ENCODE measurements around the gene EFTUD2.
"Not testable (repeated sequence)": the region's sequence is repeated elsewhere in the genome, so short reads cannot be mapped to it uniquely, and the experiment has no call there.

Gene EFTUD2

DNA sequence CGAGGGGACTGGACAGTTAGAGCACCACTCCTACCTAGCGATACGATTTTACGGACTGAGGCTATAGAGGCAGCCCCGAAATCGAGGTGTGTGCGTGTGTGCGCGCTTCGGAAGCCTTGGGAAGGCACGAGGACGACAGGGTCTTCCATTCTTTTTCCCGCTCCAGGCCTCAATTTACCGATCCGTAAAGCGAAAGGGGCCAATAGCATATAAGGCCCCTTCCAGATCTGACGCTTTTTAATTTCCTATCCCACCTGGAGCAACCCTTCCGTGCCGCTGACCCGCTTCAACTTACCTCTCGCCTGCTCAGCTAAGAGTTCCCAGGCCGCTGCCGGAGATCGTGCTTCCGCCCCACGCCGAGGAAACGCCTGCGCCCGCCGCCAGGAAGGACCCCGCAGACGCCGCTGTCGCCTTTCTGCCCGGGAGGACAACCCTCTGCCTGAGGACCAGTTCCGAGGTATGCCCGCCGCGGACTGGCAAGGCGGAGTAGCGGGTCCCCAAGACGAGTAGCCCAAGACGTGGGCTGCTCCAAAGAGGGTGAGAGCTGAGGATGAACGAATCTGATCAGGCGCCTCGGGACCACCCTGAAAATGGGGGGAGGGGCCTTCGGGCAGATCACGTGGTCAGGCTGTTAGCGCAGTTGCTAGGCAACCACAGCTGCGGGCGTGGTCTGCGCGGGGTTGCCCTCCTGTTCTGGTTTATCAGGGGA is at the start of gene EFTUD2:
TSS of gene EFTUD2 (minus strand) at position 372 of the 709 bp plus-strand sequence. CDS start 4,924 bp downstream, outside the sequence.
- in situ Hi-C loops (cut with MboI; ENCODE audit: low sequenced_read_pairs) = no loop called here

DNA sequence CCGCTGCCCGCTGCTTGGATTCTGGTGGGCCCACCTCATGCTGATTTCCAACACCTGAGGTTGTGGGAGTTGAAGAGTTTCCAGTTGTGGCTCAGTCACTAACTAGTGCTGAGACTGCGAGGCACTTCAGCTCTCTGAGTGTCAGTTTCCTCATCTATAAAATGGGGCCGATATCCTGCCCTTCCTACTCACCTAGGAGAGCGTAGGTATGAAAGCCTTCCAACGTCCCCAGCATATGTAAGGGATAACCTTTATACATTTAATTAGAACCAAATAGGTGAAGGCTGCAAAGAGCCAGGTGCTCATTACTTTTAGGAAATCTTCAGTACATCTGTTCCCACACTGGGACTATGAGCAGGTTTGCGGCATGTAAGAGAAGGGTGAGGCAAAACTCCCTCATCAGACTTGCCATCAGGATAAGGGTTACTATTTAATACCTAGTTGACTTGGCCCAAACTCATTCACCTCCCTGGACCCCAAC is 49.1 kb upstream of the EFTUD2 start:
- in situ Hi-C loops (cut with MboI; ENCODE audit: low sequenced_read_pairs) = no loop called here

DNA sequence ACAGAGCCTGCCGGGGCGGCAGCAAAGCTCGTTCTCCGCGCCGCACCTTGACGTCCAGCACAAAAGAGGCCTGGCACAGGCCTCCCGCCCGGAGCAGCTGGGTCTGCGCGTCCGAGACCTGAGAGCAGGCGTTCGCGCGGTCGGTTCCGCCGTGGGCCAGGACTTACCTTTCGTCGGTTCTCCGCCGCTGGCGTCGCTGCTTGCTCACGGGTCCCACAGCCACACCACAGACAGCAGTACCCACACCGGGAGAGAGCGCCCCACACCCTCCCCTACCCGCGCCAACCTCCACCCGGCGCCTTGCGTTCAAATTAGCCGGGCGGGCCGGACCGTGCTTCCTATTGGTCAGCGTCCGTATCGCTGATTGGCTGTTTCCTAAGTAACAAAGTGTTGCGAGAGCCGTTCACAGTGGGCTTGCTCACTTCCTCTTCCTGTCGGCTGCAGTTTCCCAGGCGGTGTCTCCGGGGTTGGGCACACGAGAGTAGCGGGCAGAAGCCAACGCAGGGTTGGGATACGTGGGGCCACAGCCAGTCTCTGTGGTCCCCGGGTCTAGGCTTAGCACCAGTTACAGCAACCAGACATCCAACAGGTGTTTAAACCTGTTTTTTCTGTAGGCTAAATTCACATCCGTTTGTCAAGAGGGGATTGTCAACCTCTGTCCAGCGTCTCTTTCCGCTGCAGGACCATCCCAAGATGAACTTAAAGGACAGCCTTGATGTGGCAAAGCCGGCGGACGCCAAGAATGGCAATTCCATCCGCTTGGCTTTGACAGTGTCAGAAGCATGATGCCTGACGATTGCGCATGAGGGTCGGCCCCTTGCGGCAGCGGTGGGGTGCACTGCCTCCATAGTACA is 48.4 kb upstream of the EFTUD2 start, which contains the start of gene KIF18B:
TSS of gene KIF18B (minus strand) at position 313 of the 854 bp plus-strand sequence. CDS start 11,429 bp downstream, outside the sequence.
- in situ Hi-C loops (cut with MboI; ENCODE audit: low sequenced_read_pairs) = no loop called here

DNA sequence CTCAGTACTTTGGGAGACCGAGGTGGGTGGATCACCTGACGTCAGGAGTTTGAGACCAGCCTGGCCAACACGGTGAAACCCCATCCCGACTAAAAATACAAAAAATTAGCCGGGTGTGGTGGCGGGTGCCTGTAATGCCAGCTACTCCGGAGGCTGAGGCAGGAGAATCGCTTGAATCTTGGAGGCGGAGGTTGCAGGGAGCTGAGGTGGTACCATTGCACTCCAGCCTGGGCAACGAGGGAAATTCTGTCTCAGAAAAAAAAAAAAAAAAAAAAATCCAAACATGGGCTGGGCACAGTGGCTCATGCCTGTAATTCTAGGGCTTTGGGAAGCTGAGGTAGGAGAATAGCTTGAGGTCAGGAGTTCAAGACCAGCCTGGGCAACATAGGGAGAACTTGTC is 46.4 kb upstream of the EFTUD2 start:
- in situ Hi-C loops (cut with MboI; ENCODE audit: low sequenced_read_pairs) = not testable (repeated sequence)

DNA sequence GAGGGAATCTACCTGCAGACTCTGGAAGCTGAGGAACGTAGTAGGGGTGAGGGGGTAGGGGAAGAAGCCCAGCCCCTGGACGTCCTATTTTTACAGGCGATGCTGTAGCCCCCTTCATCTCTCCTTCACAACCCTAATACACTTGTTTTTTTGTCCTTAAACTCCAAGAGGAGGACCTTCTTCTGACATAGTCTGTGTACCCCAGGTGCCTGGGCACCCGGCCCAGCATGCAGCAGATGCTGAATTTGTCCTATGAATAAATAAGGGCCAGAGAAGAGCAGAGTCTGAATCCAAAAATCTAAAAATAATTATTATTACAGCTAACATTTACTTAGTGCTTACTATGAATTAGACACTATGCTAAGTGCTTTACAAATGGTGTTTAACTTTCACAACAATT is 43.2 kb upstream of the EFTUD2 start:
- in situ Hi-C loops (cut with MboI; ENCODE audit: low sequenced_read_pairs) = no loop called here

DNA sequence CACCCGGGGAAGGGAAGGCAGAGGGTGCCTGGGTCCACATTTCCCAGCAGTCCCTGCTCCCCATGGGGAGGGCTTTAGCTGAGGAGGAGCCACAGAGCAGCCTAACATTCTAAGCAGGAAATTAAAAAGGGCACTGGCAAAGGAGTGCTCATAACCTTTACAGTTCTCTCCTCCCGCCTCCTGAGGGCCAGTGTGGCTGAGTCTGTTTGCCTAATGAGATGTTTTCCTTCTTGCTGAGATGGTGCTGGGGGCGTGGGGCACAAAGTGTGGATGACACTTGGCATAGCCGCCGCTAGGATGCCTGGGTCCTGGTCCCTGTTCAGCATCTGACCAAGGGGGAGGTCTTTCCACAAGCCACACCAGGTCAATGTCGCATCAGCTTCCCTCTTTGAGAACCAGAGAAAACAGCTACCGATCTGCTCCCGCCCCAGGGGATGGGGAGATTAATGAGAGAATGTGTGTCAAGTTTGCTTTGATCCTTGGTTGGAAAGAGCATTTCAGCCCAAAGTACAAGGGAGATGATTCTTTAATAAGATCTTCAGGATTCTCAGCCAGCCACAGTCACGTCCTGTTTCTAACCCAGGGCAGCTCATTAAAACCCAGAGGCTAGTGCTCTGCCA is 42.6 kb upstream of the EFTUD2 start:
- in situ Hi-C loops (cut with MboI; ENCODE audit: low sequenced_read_pairs) = no loop called here

DNA sequence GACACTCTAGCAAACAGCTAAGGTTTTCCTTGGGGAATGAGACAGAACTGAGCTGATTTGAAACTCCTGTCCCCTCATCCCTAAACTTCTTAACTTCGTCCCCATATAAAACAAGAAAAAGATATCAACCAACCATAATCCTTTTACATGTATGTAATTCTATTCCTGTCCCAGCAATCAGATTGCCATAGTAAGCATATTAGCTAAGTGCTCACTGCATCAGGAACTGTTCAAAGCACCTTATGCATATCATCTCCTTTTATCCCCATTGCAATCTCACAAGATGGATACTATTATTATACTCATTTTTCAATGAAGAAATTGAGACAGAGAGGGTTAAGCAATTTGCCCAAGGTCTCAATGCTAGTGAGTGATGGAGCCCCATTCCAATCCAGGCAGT is 41.5 kb upstream of the EFTUD2 start:
- in situ Hi-C loops (cut with MboI; ENCODE audit: low sequenced_read_pairs) = no loop called here

DNA sequence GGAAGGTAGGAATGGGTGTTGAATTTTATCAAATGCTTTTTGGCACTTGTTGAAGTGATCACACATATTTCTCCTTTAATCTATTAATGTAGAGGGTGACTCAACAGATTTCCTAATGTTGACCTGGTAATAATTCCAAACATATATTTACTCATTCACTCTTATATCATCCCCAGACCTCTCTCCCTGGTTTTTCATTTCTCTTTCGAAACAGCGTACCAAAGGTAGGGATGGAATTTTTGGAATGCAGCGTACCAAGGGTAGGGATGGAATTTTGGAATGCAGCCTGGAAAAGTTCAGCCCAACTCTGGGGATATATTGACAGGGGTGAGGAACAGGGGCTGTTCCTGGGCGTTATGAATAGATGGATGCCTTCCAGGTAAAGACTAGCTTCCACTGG is 41.1 kb upstream of the EFTUD2 start:
- in situ Hi-C loops (cut with MboI; ENCODE audit: low sequenced_read_pairs) = no loop called here

DNA sequence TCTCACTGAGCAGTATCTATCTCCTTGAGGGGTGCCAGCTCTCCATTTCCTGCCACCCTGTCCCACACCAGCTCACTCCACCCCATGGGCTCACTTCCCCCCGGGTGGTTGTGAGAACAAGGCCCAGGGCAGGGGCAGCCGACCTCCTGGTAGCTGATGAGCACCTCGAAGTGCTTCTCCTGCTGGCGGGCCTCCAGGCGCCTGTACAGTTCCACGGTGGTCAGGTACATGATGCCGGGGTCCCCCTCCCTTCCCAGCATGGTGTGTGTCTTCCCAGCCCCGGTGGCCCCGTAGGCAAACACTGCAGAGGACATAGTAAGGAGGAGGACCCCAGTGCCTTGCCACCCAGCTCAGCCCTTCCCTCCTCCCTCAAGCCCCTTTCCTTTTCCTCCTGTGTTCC is 35.9 kb upstream of the EFTUD2 start:
- in situ Hi-C loops (cut with MboI; ENCODE audit: low sequenced_read_pairs) = no loop called here

DNA sequence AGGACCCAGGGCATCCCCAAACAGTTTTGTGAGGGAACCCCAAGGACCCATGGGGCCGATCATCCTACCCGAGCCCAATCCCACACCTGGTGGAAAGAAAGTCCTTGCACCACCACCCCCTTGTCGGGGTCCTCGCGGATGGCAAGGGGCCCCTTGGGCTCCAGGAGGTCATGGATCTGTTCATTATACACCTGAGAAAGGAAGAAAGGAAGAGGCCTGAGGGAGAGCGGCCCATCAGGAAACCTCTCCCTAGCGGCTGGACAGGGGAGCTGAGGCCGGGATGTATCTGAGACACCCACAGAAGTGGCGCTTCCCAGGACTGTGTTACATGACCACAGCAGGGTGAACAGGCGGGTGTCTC is 35.5 kb upstream of the EFTUD2 start:
- in situ Hi-C loops (cut with MboI; ENCODE audit: low sequenced_read_pairs) = no loop called here

DNA sequence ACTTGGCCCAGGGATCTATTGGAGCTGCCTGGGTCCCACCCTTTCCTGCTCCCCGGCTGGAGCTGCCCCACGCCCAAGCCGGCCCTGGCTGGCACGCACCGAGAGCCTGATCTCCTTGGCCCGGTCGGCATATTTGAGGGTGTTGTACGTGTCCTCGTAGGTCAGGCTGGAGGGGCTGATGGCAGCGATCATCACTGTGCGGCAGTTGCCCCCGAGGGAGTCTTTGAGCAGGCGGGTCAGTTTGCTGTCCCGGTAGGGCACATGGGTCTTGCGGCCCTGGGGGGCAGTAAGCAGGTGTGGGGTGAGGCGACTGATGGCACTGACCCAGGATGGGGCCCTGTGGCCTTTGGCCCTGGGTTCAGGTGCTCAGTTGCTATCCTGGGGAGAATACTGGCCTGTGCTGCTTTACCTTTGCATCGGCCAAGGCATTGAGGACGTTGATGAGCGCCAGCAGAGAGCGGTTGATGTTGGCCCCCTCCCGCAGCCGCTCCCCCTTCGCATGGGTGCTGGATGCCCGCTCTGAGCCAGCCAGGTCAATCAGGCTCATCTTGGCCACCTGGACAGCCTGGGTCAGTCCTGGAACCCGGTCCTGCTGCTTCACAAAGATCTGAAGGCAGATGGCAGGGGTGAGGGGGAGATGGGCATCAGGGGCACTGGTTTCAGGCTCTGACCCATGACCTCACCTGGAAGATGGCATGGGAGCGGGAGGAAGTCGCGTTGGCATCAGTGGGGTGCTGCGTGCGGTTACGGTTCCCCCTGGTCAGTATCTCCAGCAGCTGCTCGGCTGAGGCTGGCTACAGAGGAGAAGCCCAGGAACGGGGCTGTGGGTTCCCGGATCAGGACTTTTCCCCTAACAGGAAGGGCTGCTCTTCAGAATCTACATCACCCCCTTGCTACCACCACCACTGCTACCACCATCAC is 34.8 kb upstream of the EFTUD2 start:
- in situ Hi-C loops (cut with MboI; ENCODE audit: low sequenced_read_pairs) = no loop called here

DNA sequence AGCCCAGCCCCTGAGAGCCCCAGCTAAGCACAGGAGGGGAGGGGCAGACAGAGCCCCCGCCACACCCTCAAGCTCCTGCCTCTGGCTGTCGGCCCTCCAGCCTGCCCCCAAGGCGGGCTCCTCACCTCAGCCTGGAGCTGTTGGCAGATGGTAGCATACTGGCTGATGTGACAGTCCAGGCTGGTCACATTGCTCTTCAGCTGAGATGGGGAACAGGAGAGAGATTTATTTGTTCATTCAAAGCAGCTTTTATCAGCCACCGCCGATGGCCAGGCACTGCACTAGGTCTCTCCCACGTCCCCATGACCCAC is 33.5 kb upstream of the EFTUD2 start:
- in situ Hi-C loops (cut with MboI; ENCODE audit: low sequenced_read_pairs) = no loop called here

DNA sequence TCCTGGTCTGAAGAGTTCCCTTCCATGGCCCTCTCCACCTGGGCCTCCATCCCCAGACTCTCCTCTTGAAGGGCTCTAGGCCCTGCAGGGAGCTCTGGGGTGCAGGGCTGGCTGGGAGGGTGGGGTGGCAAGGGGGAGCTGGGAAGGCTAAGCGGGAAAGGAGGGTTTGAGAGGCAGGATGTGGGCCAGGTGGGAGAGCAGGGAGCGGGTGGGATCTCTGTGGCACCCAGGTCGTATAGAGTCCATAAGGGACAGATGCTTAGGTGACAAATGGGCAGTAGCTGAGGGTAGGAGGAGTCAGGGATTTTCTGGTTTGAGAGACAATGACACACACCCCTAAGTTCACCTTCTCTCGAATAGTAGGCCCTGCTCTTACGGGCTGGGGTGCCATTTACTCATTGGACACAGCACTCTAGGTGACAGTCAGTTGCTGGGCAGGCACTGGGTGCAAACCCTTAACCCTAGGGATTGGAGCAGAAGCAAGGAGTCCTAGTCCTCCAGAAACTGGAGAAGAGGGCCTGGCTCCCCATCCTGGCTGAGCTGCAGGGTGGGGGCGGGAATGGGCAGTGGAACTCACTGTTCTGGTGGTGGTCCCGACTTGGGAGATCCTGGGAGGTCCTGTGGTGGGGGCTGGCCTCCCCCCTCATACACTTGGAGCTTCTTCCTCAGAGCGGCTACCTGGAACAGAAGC is 33.0 kb upstream of the EFTUD2 start:
- in situ Hi-C loops (cut with MboI; ENCODE audit: low sequenced_read_pairs) = no loop called here

DNA sequence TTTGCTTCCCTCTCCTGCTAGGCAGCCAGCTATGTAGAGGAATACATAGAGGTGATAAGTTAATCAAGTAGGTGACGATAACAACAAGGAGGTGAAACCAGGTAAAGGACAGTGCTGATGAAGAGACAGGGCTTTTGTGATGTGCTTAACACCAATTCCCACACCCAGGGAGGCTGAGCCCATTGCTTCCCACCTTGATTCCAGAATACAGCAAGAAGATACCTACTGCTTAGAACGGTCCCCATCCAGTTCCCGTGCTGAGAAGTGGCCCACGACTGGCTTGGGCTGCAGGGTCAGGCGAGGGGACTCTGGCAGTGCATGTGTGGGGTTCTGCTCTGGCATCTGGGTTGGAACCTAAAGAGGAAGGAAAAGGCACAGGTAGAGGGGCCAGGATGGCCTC is 32.1 kb upstream of the EFTUD2 start:
- in situ Hi-C loops (cut with MboI; ENCODE audit: low sequenced_read_pairs) = no loop called here

DNA sequence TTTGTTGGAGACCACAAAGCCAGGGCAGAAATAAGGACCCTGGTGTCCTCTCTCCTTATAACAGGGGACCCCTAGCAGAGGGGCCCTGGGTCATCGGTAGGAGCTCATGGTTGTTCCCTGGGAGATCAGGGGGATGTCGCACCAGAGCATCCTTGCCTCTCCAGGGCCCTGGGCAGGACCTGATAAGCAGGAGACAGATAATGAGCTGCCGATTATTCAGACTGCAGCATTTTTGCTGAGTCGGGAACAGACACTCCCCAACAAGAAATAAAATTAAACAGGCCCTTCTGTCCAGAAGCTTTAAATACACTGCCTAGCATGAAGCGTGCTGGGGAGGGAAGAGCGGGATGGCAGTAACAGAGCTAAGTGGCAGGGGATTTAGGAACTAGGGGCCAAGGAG is 31.4 kb upstream of the EFTUD2 start:
- in situ Hi-C loops (cut with MboI; ENCODE audit: low sequenced_read_pairs) = no loop called here

DNA sequence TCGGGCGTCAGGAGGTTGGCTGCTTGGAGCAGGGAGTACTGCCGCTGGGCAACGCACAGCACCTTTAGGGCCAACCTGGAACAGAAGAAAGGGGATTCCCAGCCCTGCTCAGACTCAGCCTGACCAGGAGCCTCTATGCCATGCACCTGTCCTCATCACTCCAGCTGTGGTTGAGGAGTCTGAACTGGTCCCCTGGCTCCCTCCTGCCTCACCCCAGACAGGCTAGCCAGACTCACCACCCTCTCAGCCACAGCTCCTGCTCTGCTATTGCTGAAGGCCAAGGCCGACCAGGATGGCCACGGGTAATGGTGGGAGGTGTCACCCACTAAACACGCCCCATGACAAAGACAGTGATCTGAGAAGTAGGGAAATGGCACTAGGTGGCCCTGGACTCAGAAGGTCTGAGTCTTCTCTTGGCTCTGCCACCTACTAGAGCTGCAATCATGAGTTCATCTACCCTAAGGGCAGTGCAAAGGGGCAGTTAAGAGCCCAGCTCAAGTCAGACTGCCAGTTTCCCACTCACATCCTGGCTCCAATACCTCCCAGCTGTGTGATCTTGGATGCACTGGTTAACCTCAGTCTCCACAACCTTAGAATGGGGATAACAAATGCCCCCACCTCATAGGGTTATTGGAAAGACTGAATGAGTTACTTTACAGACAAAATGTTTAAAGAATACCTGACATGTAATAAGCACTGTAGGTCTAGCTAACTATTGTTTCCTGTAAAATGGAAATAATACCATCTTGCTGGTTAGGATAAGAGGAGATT is 29.9 kb upstream of the EFTUD2 start:
- in situ Hi-C loops (cut with MboI; ENCODE audit: low sequenced_read_pairs) = loop anchor here (10.0 kb wide), 1 partner anchor 96 kb away; no protein-coding TSS in a partner anchor

DNA sequence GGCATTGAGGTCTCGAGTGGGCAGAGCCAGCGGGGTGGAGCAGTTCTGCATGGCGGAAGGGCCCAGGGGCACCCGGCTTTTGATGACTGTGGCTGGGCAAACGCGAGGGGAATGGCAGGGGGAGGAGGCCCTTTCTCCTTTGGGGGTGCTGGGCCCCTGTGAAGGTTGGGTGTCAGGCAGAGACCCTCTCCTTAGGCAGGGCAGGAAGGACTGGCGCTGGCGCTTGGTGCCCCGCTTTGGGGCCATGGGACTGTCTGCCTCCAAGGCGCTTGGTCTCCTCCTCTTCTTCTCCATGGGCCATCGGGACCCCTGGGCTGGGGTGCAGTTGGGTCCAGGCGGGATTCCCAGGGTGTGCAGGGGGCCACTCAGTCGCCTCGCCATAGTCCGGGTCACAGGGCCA is 28.9 kb upstream of the EFTUD2 start:
- in situ Hi-C loops (cut with MboI; ENCODE audit: low sequenced_read_pairs) = loop anchor here (10.0 kb wide), 1 partner anchor 97 kb away; no protein-coding TSS in a partner anchor

DNA sequence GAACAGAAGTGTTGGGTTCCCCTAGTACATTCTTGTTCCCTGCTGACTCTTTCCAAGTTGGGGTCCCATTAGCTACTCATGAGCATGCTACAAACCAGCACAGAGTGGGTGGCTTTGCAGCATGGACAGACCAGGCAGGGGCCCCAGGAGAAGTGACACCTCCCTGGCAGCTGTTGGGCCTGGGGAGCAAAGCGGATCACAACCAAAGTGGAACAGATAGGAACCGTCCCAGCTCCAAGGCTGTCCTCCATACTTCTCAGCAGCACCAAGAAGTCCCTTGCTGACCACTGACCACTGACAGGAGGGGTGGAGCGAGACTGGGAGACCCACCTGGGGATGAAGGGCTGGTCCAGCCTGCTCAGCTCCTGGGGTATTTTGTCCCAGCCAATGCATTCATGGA is 28.5 kb upstream of the EFTUD2 start:
- in situ Hi-C loops (cut with MboI; ENCODE audit: low sequenced_read_pairs) = loop anchor here (10.0 kb wide), 1 partner anchor 97 kb away; no protein-coding TSS in a partner anchor
